Measurements from ENCODE around the gene SMCR8. TPM values are rescaled to one million over a fixed set of nuclear protein-coding genes. Genes with fewer than 3 reads are reported as not detected.

SMCR8 gene
- total RNA-seq, 1 experiment from 2014 or later, result 22.4 TPM

DNA sequence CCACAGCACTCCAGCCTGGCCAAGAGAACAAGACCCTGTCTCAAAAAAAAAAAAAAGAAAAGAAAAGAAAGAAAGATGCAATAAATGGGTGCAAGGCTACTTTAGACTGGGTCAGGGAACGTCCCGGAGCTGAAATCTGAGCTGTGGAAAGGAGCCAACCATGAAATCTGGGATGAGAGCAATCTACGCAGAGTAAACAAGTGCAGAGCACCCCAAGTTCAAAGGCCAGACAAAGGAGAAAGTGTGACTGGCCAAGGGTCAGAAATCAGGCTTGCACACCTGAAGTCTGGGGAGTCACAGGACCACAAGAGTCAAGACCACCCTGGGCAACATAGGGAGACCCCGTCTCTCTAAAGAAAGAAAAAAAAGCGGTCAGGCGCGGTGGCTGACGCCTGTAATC is 45.4 kb downstream of the SMCR8 start:
- Mint-ChIP-seq H3K36me3 (ENCODE audit: insufficient read depth in 1 of 3, low read depth in 3 of 3) (peaks cover 7 to 37% (median 28%) of the 10 kb centered on the region in 3 experiments; a peak in 6 of 7 replicates), H3K4me1 (peaks cover 11 to 12% of the 10 kb centered on the region in 2 experiments), H3K27ac (peak overlapping the region in 1 of 3 experiments; percentile 35; a peak in 1 of 7 replicates), H3K27me3 (ENCODE audit: low read depth) (no peaks in the 10 kb centered on the region), H3K9me3 (no peaks in the 10 kb centered on the region), H3K4me3 (peak overlapping the region in 1 of 2 experiments; percentile 33; a peak in 1 of 5 replicates)
- WGBS (ENCODE audit: extremely low coverage, insufficient read length, low lambda C conversion rate), result no CpG with 5 or more reads among the region's 8 CpGs
- no peak overlapping the region for H2BK120ac ChIP-seq (ENCODE audit: low read depth, low read length, poor library complexity, severe bottlenecking)
- no peak overlapping the region for H3K4me2 ChIP-seq (ENCODE audit: insufficient read depth, insufficient read length, low read length)
- H4K20me1 ChIP-seq (ENCODE audit: control insufficient read depth, insufficient read depth, insufficient read length), result no peaks in the 10 kb centered on the region
- no peaks in the 10 kb centered on the region for H3K4me1 ChIP-seq (ENCODE audit: insufficient read depth, low read length)
- H2AK5ac ChIP-seq (ENCODE audit: insufficient read length, low read length), result no peak overlapping the region
- H3K9me3 ChIP-seq (ENCODE audit: control insufficient read depth, low read depth, low read length), result no peaks in the 10 kb centered on the region
- H3K23me2 ChIP-seq (ENCODE audit: insufficient read length, low read depth, low read length, poor library complexity, severe bottlenecking), result peaks cover 3% of the 10 kb centered on the region
- TF ChIP-seq, protein P1, sequence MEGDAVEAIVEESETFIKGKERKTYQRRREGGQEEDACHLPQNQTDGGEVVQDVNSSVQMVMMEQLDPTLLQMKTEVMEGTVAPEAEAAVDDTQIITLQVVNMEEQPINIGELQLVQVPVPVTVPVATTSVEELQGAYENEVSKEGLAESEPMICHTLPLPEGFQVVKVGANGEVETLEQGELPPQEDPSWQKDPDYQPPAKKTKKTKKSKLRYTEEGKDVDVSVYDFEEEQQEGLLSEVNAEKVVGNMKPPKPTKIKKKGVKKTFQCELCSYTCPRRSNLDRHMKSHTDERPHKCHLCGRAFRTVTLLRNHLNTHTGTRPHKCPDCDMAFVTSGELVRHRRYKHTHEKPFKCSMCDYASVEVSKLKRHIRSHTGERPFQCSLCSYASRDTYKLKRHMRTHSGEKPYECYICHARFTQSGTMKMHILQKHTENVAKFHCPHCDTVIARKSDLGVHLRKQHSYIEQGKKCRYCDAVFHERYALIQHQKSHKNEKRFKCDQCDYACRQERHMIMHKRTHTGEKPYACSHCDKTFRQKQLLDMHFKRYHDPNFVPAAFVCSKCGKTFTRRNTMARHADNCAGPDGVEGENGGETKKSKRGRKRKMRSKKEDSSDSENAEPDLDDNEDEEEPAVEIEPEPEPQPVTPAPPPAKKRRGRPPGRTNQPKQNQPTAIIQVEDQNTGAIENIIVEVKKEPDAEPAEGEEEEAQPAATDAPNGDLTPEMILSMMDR (conservative IDR thresholded peaks at IDR 0.05), result no peak
- H4K8ac ChIP-seq (replicated peaks; ENCODE audit: insufficient read length, low read depth, low read length), result no peak overlapping the region
- no peak overlapping the region for H2BK20ac ChIP-seq (ENCODE audit: low read depth, low read length, poor library complexity, severe bottlenecking)
- H3K79me2 ChIP-seq (ENCODE audit: insufficient read depth, low read length), result peaks cover 4% of the 10 kb centered on the region; the same call in 1 of the 2 replicates
- no peak overlapping the region for H3K14ac ChIP-seq (ENCODE audit: insufficient read depth, low read length)
- no peak overlapping the region for H4K5ac ChIP-seq (ENCODE audit: insufficient read length, low read depth, low read length)
- H2AFZ ChIP-seq (ENCODE audit: low read length), result no peak overlapping the region
- no peak overlapping the region for H2BK5ac ChIP-seq (ENCODE audit: insufficient read length, low read length)
- no peaks in the 10 kb centered on the region for H3K27me3 ChIP-seq (ENCODE audit: insufficient read depth, low read length)
- no peak overlapping the region for H4K91ac ChIP-seq (ENCODE audit: insufficient read length, low read depth, low read length)
- H3K56ac ChIP-seq (ENCODE audit: insufficient read length, low read depth, low read length), result no peak overlapping the region
- no peak overlapping the region for H3K4ac ChIP-seq (ENCODE audit: low read depth, low read length)
- DNase-seq, result no peak
- no peak overlapping the region for H2BK15ac ChIP-seq (ENCODE audit: low read depth, low read length)
- no peak overlapping the region for H3K23ac ChIP-seq (ENCODE audit: insufficient read length, low read depth, low read length)
- H2BK12ac ChIP-seq (ENCODE audit: insufficient read length, low read depth, low read length), result no peak overlapping the region
- H3K18ac ChIP-seq (ENCODE audit: insufficient read length, low read depth, low read length), result no peak overlapping the region
- H3T11ph ChIP-seq (ENCODE audit: low read length), result no peak overlapping the region
- no peak overlapping the region for H3K27ac ChIP-seq (ENCODE audit: insufficient read length, low read depth, low read length)
- no peak overlapping the region for H3K9ac ChIP-seq (ENCODE audit: extremely low read depth, insufficient read length, low read length)
- peaks cover 3% of the 10 kb centered on the region for H3K79me1 ChIP-seq (ENCODE audit: insufficient read depth, low read depth, low read length, poor library complexity, severe bottlenecking)
